Suprapubic skin (tissue), 4 donors: ENCODE measurements around the gene PANX2.

ENCODE experiments used
- POLR2A ChIP-seq, 2 donors: fragments of 450-650 bp; IDR thresholded peaks; one replicate each; pipeline ENCODE4 v1.6.1; 2017; ENCODE audit warnings: antibody characterized with exemption in 2 of 2, mild to moderate bottlenecking in 2 of 2, moderate library complexity in 2 of 2
- POLR2AphosphoS5 ChIP-seq, 3 donors: sonication (generic); formaldehyde crosslinking; IDR thresholded peaks; one replicate each; pipeline ENCODE4 v1.6.1; 2017; ENCODE audit warnings: antibody characterized with exemption in 3 of 3
- TF ChIP-seq, protein P1 (sequence below), 2 donors: fragments of 200-600 bp in 1 of 2; fragments of 450-650 bp in 1 of 2; sonication (generic) in 1 of 2; IDR thresholded peaks; one replicate each; pipeline ENCODE4 v1.5.1; 2016 to 2019; ENCODE audit warnings: antibody characterized with exemption in 2 of 2, mild to moderate bottlenecking in 1 of 2, moderate library complexity in 1 of 2

DNA sequence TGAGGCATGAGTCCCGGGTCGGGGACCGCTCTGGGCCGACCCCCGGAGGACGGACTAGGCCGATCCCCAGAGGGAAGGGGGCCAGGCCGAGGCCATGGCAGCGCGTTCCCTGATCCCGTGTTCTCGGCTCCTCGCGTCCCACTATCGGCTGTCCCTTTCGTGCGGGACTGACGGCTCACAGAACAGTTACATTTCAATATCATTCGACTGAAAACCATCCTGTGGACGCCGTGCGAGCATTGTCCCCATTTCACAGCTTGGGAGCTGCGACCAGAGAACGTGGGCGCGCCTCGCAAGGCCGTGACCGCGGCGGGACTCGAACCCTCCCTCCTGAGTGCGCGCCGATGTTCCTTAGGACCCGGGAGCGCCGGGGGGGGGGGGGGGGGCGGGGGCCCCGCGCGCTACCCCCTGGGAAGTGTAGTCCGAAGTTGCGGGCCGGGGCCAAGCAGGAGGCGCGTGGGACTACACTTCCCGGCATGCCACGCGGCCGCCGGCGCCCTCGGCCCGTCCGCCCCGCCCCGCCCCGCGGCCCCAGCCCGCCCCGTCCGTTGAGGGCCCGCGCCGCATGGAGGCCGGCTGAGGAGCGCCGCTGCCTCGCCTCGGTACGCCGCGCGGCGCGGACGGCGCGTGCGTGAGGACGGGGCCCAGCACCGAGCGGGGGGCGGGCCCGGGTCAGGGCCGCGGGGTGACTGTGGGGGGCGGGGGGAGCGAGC lies 15.0 kb downstream of the PANX2 start, which contains the start of gene TRABD:
- TF ChIP-seq, protein P1, sequence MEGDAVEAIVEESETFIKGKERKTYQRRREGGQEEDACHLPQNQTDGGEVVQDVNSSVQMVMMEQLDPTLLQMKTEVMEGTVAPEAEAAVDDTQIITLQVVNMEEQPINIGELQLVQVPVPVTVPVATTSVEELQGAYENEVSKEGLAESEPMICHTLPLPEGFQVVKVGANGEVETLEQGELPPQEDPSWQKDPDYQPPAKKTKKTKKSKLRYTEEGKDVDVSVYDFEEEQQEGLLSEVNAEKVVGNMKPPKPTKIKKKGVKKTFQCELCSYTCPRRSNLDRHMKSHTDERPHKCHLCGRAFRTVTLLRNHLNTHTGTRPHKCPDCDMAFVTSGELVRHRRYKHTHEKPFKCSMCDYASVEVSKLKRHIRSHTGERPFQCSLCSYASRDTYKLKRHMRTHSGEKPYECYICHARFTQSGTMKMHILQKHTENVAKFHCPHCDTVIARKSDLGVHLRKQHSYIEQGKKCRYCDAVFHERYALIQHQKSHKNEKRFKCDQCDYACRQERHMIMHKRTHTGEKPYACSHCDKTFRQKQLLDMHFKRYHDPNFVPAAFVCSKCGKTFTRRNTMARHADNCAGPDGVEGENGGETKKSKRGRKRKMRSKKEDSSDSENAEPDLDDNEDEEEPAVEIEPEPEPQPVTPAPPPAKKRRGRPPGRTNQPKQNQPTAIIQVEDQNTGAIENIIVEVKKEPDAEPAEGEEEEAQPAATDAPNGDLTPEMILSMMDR (IDR thresholded peaks at IDR 0.05): no peak
- peak in 1 of 3 donors; percentile 35 for TF ChIP-seq POLR2AphosphoS5 (IDR thresholded peaks at IDR 0.05)
- TF ChIP-seq POLR2A (IDR thresholded peaks at IDR 0.05): no peak
